Activated CD4-positive, alpha-beta T cell treated with anti-CD3 and anti-CD28 coated beads for 4 hours (primary cell): Measurements from ENCODE around the gene ZFR2.

Experiments used
- DNase-seq, 2 donors: peaks; one replicate each; pipeline ENCODE4 v3.0.0-alpha.2; 2020

The ZFR2 gene

DNA sequence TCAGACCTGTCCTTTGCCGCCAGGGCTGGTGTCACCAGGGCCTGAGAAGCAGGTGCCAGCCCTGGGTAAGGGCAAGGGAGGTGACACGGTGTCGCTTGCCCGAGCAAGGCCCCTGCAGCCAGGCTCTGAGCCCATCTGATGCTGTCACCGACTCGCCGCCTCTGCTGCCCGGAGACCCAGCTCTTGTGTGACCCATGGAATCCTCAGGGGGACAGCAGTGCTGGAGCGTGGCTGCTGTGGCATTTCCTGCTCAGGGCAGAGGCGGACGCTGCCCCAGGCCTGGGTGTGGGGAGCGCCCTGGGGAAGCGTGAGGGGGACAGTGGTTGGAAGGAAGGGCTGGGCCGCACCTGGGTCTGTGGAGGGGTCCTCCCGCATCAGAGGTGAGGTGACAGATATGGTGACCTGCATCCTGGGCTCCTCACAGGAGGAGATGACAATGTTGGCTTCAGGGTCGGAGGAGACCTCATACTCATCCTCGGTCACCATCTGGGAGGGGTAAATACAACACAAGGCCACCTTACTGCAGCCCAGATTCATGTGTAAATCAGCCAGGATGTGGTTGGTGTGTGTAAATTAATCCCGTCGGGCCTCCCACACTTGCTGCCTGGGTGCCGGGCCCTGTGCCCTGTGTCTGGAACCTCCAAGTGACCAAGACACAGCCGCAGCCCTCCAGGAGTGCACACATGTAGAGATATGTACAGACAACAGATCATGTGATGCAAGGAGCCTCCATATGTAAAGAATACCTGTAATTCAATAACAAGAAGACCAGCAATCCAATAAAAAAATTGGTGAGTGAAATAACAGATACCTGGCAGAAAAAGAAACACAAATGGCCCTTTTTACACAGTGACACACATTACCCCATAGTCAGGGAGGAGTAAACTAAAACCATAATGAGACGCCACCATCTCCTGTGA, 55.1 kb downstream of the ZFR2 start:
- peak in 1 of 2 donors; percentile 32 for DNase-seq

DNA sequence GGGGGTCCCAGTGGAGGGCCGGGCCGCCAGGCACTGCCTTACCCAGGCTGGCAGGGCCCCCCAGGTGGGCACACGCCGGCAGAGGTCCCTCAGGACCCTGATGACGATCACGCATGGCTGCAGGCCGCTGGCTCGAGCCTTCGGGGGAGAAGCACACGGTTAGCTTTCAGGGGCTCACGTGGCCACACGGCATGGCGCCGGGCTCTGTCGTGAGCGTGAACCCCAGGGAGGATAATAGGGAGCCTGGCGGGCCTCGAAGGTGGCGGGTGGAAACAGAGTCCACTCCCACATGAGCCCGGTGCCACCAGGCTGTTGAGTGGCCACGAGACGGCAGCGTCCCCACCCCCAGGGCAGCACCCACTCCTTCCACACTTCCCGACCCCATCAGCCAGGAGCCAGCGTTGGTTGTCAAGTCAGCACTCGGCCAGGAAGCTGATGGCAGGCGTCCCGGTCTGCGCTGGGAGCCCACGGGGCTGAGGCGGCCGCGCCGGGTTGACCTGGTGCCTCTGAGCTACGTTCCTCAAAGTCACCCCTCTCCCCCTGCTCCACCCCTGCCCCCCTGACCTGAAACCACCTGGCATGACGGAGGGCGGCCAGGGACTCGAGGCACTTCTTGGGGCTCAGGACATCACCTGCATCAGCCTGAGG, 58.0 kb downstream of the ZFR2 start:
- no peak for DNase-seq

DNA sequence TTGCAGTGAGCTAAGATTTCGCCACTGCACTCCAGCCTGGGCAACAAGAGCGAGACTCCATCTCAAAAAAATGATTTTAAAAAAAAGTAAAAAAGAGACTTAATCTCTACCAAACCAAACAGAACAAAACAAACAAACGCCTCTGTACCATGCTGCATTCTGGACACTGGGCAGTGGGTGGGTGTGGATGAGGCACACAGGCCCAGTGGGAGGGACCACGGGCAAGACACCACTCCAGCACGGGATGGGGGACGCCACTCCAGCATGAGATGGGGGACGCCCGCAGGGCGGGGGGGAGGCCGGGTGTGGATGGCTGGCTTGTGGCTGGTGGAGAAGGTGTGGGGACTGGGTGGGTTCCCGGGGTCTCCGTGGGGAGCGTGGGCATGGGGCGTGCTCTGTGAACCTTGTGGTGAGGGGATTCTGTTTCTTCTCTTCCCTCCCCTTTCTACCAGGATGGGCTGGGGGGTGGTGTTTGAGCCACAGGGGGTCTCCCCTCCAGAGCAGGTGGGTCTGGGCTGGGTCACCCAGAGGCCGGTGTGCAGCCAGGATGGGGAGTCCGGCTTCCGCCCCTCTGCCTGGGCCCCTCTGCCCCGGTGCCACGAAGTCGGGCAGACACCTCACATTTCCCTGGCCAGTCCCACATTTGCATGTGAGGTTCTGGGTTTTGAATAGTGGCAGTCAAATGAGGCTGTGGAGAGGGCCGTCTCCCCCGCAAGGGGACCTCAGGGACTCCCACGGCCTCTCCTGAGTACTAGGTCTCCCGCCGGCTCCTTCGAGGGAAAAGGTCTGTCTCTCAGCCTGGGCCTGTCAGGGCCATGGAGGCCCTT, 58.7 kb downstream of the ZFR2 start:
- DNase-seq, result no peak

DNA sequence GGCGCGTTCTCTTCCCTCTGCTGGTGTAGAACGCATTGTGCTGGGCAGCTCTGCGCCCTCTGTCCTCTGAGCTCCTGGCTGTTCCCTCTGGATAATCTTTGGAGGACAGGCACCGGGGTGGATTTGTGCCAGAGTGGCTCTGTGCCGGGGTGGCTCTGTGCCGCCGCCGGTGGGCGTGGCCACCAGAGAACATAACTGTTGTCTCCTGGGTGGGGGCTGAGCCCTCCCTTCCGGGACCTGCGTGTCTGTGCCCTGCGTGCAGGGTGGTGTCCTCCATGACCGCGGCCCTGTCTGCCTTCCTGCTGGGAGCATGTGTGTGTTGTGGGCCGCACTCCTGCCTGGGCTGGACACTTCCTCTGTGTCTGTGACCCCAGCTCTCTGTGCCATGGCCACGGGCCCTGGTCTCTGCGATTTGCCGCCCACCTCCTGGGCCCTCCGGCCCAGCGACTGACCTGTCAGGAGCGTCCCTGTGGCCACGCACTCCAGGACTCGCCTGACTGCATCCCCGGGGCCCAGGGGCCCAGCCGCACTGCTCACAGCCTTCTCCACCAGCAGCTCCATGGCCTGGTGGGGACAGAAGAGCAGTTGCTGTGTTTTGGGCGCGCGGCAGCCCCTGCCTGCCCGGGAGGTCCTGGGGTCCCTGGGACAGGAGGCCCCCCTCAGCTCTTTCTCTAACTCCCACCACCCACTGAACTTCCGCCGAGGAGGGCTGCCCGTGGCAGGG, 60.3 kb downstream of the ZFR2 start:
- no peak for DNase-seq

DNA sequence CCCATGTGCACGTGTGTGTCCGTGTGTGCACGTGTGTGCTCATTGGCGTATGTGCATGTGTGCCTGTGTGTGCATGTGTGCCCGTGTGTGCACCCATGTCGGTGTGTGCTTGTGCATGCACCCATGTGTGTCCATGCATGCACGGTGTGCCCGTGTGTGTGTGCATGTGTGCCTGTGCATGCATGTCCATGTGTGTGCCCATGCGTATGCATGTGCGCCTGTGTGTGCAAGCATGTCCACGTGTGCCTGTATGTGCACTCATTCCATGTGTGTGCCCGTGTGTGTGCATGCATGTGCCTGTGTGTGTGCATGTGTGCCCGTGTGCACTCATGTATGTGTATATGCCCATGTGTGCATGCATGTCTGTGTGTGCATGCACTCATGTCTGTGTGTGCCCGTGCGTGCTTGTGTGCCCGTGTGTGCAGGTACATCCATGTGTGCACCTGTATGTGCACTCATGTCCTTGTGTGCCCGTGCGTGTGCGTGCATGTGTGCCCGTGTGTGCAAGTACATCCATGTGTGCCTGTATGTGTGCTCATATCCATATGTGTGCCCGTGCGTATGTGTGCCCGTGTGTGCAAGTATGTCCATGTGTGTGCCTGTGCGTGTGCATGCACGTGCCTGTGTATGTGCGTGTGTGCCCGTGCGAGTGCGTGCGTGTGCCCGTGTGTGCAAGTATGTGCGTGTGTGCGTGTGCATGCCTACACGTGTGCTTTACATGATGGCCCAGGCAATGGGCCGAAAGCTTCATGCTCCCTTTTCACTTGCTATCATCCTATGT, 61.1 kb downstream of the ZFR2 start:
- no peak for DNase-seq

DNA sequence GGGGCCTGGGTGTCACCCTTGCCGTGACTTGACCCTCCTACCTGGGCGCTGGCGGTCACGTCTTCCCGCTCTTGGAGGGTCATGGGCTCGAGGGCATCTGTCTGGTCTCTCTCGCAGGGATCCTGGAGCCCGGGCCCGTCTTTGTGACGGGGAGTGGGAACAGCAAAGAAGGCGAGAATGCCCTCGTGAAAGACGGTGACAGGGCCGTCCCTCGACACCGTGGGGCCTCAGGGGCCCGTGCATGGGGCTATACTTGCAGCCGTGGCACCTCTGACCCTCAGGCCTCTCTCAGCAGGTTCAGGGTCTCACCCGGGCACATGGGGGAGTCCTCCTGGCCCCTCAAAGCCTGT, 61.7 kb downstream of the ZFR2 start:
- DNase-seq, result no peak

DNA sequence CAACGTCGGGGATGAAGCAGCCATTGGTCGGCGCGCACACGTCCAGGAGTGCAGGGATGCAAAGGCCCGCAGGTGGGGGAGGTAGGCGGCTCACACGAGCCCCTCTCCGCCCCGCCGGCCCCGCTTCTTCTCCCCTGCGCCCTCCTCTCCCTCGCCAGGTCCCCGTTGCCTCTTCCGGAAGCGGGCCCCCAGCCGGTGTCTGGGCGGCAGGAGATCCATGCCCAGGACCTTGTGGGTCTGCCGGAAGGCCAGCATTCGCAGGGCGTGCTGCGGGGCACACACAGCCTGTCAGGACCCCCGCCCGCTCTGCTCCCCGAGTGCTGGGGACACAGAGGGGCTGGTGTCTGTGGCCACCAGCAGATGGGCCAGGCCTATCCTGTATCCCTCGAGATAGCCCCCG, 63.0 kb downstream of the ZFR2 start:
- DNase-seq, result no peak

DNA sequence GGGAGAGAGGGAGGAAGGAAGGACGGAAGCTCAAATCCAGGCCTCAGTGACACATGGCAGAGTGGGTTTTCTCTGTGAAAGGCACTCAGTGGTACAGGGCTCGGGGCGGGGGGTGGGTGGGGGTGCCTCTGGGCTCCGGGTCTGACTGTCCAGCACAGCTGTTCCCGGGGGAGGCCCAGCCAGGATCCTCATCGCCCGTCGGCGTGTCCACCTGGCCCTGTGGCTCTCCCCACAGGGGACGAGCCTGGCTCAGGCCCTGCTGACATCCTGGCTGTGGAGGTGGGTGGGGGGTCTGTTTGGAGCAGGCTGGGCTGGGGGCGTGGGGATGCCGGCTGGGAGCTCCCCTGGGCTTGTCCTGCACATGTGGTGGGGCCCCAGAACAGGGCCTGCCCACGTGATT, 64.4 kb downstream of the ZFR2 start:
- DNase-seq, result no peak

DNA sequence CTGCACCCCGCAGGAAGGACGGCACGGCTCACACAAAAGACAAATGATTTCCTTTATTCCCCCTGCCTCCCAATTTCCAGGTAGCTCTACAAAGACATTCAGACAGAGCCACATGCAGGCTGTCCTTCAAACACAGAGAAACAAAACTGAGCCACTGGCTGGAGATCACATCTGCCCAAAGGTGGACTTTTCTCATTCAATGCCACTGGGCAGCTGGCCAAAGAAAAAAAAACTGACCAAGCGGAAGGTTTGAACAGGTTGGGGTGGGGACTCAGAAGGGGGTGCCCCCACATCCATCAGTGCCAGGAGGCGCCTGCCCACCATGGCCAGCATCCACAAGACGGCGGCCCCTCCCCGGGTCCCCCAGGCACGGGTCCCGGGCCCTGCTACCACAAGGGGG, 64.9 kb downstream of the ZFR2 start:
- DNase-seq, result no peak

DNA sequence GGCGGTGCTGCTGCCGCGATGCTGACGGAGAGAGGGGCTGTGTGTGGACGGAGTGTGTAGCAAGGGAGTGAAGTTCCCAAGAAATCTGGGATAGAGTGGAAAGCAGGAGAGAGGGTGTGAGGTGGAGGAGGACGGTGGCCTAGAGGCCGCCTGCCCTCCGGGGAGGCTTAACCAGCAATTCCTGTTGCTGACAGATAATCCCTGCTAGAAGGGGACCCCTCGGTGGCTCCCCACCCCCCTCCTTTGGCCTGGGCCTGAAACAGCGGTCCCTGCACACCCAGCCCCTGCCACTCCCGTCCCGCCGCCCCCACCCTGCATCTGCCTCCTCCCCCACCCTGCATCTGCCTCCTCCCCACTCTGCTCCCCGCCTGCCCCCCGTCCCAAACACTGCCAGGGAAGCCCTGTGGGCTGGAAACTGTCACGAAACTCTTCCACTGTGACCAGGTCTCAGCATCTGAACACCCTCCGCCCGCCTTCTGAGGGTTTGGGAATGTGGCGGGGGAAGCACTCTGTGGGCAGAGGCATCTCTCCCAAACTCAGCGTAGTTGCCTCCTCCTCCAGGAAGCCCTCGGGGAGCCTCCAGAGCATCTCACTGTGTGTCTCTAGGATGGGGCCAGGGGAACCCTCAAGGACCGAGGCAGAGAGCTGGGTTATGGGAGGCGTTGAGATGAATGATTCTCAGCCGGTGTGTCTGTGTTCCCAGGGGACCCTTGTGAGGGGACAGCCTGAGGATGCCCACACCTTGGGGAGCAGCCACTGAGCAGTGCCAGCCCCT, 65.5 kb downstream of the ZFR2 start:
- DNase-seq, result no peak

DNA sequence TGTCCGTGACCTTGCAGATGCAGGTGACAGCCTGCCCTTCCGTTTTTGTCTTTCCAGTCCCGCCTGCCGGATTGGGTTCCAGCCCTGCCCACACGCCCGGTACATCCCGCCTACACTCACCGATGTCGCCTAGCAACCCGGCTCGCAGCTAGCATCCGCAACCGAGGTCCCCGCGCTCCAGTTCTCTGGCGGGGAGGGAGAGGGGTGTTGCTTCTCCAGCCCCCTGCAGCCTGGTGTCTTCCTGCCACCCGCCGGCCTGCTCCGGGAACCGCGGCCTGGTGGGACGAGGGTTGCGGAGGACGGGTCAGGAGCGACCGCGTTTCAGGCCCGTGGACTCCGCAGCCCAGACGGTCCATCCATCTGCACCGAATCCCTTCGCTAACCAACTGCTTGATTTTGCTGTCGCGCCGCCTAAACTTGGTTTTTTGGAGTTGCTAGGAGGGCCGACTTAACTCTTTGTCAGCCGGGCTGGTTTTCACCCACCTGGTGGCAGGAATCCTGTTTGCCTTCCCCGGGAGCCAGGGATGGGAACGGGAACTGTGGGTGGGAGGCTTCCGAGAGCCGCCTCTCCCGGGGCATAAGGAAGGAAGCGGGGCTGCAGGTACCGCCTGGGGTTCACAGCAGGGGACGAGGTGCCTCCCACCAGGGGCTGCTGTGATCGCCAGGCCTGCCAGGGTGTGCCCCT, 67.3 kb downstream of the ZFR2 start:
- DNase-seq, result peak; percentile 64 to 66

DNA sequence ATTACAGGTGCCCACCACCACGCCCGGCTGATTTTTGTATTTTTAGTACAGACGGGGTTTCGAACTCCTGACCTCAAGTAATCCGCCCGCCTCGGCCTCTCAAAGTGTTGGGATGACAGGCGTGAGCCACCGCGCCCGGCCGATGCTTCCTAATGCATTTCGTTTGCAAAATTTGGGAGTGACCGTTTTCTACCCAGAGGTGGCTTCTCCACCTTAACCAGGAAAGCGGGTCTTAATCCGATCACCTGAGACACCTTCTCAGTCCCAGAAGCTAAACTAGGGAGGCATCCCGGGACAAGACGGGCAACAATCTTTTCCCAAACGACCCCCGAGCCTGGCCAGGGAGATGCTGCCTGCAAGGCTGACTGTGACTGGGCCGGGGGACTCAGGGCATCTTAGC, 67.8 kb downstream of the ZFR2 start:
- DNase-seq, result no peak

DNA sequence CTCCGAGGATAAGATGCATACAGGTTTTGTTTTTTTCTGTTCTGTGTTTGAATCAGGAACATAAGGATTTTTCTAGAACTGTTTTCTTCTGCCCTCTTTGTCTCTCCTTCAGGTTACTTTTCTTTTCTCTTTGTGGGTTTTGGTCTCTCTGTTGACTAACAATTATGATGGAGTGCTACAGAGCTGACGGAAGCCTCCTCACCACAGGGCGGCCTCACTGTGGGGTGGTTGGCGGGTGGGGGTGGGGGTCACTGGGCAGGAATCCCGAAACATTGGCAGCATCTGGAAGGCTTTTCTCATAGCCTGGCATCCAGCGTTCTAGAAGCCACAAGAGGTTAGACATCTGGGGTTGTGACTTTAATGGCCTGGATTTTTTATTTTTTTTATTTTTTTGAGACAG, 70.7 kb downstream of the ZFR2 start:
- DNase-seq, result no peak

DNA sequence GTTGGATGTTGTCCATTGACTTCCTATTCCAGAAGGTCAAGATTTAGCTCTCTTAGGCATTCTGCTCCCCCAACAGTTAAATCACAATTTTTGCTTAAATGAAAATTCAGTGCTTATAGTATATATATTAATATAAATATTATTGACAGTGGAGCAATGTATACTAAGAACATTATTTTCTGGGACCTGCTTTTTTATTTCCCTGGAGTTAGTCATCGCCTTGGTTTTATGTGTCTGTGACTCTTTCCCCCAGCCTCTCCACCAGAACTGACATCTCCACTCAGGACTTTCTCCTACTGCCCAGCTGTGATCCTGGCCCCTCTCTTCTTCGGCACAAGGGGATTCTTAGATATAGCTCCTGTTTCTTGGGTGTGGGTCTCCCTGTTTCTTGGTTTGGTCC, 72.5 kb downstream of the ZFR2 start:
- DNase-seq, result no peak

DNA sequence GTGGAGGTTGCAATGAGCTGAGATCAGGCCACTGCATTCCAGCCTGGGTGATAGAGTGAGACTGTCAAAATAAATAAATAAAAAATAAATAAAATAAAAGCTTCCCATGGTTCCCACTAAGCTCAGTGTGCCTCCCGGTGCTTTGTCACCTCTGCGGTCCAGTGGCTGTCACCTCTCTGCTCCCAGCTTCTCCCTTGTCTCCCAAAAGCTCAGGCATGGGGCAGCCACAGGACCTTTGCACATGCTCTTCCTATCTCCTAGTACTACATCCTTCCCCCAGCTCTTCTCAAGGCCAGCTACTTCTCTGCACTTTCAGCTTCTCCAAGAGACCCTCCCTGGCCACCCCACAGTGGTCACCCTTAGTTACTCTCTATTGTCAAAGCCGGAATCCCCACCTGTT, 75.0 kb downstream of the ZFR2 start:
- DNase-seq, result no peak

DNA sequence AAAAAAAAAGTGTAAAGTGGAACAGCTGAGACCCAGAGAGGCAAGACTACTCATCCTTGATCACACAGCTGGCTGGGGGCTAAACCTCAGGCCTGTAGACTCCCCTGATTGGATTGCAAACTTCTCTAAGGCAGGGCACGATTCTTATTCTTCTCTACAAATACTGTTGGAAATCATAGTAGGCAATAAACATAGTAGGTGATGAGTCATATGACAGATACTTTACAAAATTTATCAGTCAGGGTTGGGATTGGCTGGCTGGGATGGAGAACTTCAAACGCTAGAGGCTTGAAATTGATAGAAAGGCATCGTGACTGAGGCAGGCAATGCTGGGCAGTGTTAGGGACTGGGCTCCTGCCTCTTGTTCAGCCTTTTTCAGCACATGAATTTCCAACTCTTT, 76.7 kb downstream of the ZFR2 start:
- DNase-seq, result no peak

DNA sequence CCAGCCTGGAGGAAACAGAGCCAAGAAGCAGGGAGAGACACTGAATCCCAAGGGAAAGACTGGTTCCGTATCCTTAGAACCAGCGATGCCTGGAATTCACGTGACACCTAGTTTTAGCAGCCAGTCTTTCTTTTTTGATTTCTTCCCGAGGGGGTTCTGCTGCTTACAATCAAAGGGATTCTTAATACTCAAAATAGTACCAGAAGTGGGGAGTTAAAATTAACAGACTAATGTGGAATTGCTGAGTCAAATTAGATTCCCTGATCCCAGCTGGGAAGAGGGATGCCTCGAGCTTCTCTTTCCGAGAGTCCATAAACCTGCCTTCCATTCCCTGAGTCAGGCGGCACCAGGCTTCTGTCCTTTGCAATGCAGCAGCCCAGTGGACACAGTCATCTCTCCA, 77.9 kb downstream of the ZFR2 start:
- DNase-seq, result no peak

DNA sequence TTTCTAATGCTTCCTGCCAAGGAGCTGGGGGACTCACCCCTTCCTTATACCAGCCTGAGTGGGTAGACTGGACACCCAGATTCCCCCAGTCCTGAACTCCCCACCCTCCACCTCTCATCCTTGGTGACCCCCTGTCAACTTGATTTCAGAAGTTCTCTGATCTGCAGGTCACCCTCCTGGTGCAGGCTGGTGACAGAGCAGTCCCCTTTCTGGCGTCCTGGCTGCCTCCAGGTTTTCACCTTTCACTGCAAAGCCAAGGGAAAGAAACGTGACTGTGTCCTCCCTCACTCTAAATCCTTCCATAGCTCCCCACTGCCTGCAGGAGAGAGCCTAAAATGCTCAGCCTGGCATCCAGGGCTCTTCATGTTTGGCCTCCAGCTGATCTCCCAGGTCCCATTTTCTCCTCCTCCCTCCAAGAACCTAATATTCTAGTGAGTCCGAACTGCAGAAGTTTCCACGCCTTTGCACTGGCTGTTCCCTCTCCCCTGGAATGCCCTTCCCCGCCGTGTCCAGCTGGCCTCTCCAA, 78.6 kb downstream of the ZFR2 start:
- no peak for DNase-seq

DNA sequence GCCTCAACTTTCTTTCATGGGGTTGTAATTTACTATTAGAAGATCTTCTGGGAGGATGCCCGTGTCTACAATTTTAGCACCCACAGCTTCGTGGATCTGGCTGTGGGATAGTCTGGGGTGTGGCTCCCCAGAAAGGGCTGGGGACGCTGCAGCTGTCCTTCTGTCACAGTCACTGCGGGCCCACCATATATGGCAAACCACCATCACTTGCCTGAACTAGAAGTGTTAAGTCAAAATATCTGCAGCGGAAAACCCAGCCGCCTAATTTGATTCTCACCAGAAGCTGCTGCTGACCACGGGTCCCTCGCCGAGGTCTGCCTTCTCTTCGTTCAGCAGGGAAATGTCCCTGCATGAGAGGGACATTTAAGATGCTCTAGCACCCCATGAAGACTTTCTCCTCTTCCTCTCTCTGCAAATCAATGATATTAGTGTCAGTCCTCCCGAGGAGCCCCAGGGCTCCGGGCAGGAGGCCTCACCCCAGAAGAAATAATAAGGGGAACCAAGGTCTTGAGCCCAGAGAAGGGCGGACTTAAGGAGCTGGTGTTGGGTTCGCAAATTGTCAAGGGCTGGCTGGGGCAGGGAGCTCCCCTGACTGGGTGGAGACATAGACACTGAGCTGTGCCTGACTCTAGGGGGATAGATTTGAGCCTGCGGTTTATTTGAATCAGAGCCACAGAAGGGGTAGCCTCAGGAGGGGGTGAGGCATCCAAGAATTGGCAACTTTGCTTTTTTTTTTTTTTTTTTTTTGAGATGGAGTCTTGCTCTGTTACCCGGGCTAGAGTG, 79.7 kb downstream of the ZFR2 start:
- no peak for DNase-seq
